ENCODE measurements around the gene AP2A1.
"Not testable (repeated sequence)": the region's sequence is repeated elsewhere in the genome, so short reads cannot be mapped to it uniquely, and the experiment has no call there.

Gene AP2A1

GRCh38 chr19:49812452-49812996, 45.7 kb downstream of the AP2A1 start:
- DNase-seq (ENCODE audit: low read depth in 2 of 2): no peak

GRCh38 chr19:49812997-49813861, 46.4 kb downstream of the AP2A1 start, which contains the start of gene FUZ:
TSS of gene FUZ (minus strand) at chr19:49813292. CDS start at chr19:49813106, 186 bp downstream.
- peak; percentile 79 to 88 for DNase-seq (ENCODE audit: low read depth in 2 of 2)

GRCh38 chr19:49814010-49814409, 47.2 kb downstream of the AP2A1 start:
- DNase-seq (ENCODE audit: low read depth in 2 of 2): no peak

- no peak for DNase-seq (ENCODE audit: low read depth in 2 of 2)
These were observed 49.8 kb downstream of the AP2A1 start for GRCh38 chr19:49816590-49816989.

- peak; percentile 67 to 76 for DNase-seq (ENCODE audit: low read depth in 2 of 2)
These were observed 51.3 kb downstream of the AP2A1 start, which contains the start of gene MED25 for GRCh38 chr19:49817964-49818648. TSS of gene MED25 (plus strand) at chr19:49818289. CDS start at chr19:49818342, 53 bp downstream.

GRCh38 chr19:49818649-49819370, 52.0 kb downstream of the AP2A1 start:
- no peak for DNase-seq (ENCODE audit: low read depth in 2 of 2)

- not testable (repeated sequence) for DNase-seq (ENCODE audit: low read depth in 2 of 2)
These were observed 52.8 kb downstream of the AP2A1 start for GRCh38 chr19:49819452-49820115.

- DNase-seq (ENCODE audit: low read depth in 2 of 2): no peak
These were observed 53.3 kb downstream of the AP2A1 start for GRCh38 chr19:49820125-49820524.

GRCh38 chr19:49823472-49823871, 56.7 kb downstream of the AP2A1 start:
- DNase-seq (ENCODE audit: low read depth in 2 of 2): no peak

- no peak for DNase-seq (ENCODE audit: low read depth in 2 of 2)
These were observed 57.9 kb downstream of the AP2A1 start for GRCh38 chr19:49824662-49825061.

- no peak for DNase-seq (ENCODE audit: low read depth in 2 of 2)
These were observed 60.2 kb downstream of the AP2A1 start for GRCh38 chr19:49827034-49827433.

GRCh38 chr19:49829200-49829599, 62.4 kb downstream of the AP2A1 start:
- DNase-seq (ENCODE audit: low read depth in 2 of 2): no peak

GRCh38 chr19:49829721-49830120, 62.9 kb downstream of the AP2A1 start:
- DNase-seq (ENCODE audit: low read depth in 2 of 2): no peak

GRCh38 chr19:49830766-49831165, 64.0 kb downstream of the AP2A1 start:
- no peak for DNase-seq (ENCODE audit: low read depth in 2 of 2)

- DNase-seq (ENCODE audit: low read depth in 2 of 2): no peak
These were observed 64.8 kb downstream of the AP2A1 start for GRCh38 chr19:49831592-49831991.

- DNase-seq (ENCODE audit: low read depth in 2 of 2): no peak
These were observed 65.8 kb downstream of the AP2A1 start for GRCh38 chr19:49832556-49832955.

GRCh38 chr19:49833599-49833998, 66.8 kb downstream of the AP2A1 start:
- DNase-seq (ENCODE audit: low read depth in 2 of 2): no peak

GRCh38 chr19:49835562-49835961, 68.8 kb downstream of the AP2A1 start:
- DNase-seq (ENCODE audit: low read depth in 2 of 2): no peak

- no peak for DNase-seq (ENCODE audit: low read depth in 2 of 2)
These were observed 69.6 kb downstream of the AP2A1 start for GRCh38 chr19:49836176-49837008.

GRCh38 chr19:49837009-49837310, 70.2 kb downstream of the AP2A1 start:
- DNase-seq (ENCODE audit: low read depth in 2 of 2): no peak

- no peak for DNase-seq (ENCODE audit: low read depth in 2 of 2)
These were observed 70.6 kb downstream of the AP2A1 start for GRCh38 chr19:49837425-49837824.
